Muscle of arm (tissue), 12 donors: ENCODE data around the gene FGFR3. TPM values are rescaled to one million over a fixed set of nuclear protein-coding genes. Genes with fewer than 3 reads are reported as not detected.
"Not testable (repeated sequence)": the region's sequence is repeated elsewhere in the genome, so short reads cannot be mapped to it uniquely, and the experiment has no call there.

ENCODE experiments used
- DNase-seq: peaks from one replicate; pipeline ENCODE4 v3.0.0-alpha.2; 2013
- polyA plus RNA-seq, 12 donors: library from polyadenylated mRNA; unstranded; fragments of 120-200 nt; gene quantifications; one replicate each; pipeline ENCODE4 v1.2.1, GENCODE V29; 2013; ENCODE audit not compliant: insufficient read length in 12 of 12

FGFR3 gene
- polyA plus RNA-seq, 12 donors = 0.92 to 62.4 (median 1.6) TPM; not detected in 1

DNA sequence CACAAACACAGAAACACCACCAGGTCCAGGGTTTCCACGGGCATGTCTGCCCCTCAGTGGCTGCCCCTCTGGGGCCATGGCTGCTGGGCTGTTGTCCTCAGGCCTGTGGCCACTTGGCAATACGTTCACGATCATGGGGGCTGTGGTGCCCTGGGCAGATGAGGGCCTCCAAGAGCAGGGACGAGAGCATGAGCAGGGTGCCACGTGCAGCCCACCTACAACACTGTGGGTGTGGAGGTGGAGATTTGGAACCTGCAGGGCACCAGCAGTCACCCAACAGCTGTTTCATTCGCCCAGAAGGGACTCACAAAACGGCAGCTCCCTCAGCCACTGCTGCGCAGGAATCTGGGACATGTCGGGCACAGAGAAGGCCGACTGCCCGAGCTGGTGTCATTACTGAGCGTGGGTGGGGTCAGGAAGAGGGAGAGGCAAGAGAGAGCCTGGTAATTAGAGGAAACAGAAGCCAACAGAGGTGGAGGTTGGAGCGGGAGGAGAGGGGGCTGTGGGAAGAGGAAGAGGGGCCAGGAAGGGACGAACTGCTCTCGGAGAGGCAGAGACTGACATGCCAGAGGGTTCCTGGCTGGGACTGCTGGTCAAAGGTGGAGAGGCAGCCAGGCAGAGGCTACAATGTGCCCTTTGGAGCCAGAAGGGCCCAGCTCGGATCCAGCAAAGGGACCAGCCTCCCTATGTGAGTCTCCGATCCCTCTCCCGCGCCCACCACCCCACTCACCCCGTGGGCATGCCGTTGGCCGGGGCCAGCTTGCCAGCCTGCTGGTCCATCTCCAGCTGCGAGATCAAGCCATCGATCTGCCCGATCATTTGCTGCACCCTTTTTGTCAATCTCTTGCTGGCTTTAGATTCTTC lies 23.1 kb downstream of the FGFR3 start:
- no peak for DNase-seq

GRCh38 chr4:1819284-1819683 lies 26.2 kb downstream of the FGFR3 start:
- DNase-seq = peak; percentile 20

GRCh38 chr4:1819816-1820215 lies 26.7 kb downstream of the FGFR3 start:
- no peak for DNase-seq

GRCh38 chr4:1821679-1822567 lies 28.8 kb downstream of the FGFR3 start:
- no peak for DNase-seq

GRCh38 chr4:1822568-1823544 lies 29.8 kb downstream of the FGFR3 start:
- no peak for DNase-seq

GRCh38 chr4:1823545-1823932 lies 30.4 kb downstream of the FGFR3 start:
- no peak for DNase-seq

DNA sequence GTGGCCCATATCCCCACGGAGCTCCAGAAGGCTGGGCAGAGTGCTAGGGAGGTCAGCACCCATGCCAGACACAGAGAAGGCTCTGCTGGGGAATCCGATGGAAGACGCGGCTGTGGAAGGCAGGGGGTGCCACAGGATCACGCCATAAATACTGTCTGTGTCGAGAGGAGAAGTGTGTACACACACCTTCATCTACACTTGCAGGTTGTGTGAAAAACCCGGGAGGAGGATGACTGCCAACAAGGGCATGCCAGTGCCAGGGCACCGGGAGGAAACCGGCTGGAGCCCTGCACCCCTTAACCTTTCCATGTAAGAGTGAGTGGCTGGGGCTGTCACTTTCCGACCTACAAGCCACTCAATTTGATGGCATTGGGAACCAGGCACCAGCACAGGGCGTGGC lies 31.7 kb downstream of the FGFR3 start:
- DNase-seq = no peak

- no peak for DNase-seq
Measured at GRCh38 chr4:1825326-1825725, 32.2 kb downstream of the FGFR3 start.

DNA sequence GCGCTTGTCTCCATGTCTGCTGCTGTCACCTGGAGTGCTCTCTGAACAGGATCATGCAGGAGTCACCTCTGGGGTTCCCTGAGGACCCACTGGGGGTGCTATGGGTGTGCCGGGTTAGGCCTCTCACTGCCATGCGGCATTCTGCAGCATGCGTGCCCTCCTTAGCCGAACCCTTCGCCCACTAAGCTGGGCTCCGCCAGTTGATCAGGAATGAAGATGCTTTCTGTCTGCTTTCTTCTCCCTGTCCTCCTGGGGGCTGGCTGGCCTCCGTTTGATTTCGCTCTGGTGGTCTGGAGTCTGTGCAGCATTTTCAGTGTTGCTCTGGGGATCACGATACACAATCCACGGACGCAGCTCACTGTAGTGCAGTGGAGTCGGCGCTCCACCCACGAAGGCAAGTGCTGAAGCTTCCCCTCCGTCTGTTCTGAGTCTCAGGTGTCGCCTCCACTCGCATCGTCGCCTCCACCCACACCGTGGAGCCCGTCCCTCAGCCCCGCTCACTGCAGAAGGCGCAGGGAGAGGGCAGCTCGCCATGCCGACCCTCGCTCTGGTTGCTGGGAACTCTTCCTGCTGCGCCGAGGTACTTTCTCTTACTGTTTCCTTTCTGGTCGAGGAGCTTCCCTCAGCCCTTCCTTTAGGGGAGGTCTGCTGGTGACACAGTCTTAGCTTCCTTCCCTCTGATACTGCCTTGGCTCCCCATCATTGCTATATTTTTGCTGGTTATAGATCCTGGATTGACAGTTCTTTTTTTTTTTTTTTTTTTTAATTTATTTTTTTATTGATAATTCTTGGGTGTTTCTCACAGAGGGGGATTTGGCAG lies 33.6 kb downstream of the FGFR3 start:
- no peak for DNase-seq

GRCh38 chr4:1830234-1830633 lies 37.1 kb downstream of the FGFR3 start:
- no peak for DNase-seq

- no peak for DNase-seq
Measured at GRCh38 chr4:1830642-1831228, 37.6 kb downstream of the FGFR3 start.

DNA sequence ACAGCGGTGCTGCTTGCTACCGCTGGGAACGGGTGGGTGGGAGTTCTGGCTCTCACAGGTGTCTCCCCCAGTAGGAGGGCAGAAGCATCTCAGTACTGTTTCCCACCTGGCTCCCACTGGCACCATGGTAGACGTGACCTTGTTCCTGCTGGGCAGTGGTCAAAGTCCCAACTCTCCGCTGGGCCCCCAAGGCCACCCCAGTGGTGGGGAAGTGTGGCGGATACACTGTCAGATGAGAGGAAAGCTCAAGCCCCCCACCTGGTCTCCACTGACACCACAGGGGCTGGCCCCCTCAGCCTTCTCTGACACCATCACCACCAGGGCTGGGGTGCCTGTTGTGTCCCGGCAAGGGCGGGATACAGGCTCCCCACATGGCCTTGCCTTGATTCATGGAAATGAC lies 38.2 kb downstream of the FGFR3 start:
- DNase-seq = no peak

GRCh38 chr4:1832690-1833089 lies 39.6 kb downstream of the FGFR3 start:
- no peak for DNase-seq

DNA sequence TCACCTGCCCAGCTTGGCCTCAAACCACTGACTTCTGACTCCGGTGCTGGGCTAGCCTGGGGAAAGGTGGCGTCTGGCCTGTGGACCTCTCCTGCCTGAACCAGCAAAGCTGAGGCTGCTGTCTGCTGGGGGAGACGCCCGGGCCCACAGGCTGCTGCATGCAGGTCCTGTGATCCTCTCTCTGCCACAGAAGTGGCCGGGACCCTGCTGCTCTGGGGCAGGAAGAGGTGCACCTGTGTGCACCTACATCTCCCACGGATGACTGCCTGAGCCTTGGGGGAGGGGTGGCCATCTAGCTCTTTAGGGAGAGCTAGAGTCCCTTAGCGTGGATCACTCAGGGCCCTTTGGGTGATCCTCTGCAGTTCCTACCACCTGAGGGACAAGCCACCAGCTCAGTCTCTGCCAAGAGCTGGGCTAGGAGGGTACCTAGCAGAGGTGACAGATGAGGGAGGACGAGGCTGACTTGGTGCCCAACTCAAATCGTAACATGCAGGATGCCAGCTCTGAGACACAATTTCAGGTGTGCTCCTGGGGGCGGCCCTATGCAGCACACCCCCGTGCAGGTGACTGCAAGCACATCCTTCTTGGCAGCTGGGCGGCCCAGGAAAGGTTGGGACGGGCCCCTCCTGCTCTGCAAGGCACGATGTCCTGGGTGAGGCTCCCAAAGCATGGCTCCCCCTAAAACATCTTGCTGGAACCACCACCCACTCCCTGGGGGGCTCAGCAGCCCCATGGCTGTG lies 40.4 kb downstream of the FGFR3 start:
- DNase-seq = no peak

DNA sequence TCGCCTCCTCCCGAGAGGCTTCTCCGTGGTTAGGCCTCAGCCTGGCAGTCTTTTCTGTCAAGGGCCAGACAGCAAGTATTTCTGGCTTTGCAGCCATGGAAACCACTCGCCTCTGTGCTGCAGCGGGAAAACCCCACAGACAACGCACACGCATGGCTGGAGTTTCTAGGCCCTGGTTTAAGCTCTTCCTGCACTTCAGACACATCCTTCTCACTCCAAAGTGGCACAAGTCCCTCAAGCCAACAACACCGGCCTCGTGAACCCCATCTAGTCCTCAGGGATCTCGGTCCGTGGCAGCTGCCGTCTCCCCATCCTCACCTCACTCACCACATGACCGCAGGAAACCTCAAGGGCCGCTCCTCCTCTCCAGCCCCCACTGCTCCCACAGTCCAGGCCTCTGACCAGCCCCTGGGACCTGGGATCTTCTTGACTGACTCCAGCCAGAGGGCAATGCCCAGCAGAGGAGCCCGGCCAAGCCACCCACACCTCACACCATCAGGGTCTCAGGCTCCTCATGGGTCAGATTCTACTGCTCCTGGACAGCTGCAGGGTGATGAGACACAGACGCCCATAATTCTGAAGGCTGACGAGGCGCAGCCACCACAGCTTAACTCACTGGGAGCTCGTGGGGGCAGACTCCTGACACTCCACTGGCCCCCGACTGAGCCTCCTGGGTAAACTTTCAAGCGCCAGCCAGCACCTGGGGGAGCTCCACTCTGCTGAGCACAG lies 41.1 kb downstream of the FGFR3 start:
- DNase-seq = no peak

DNA sequence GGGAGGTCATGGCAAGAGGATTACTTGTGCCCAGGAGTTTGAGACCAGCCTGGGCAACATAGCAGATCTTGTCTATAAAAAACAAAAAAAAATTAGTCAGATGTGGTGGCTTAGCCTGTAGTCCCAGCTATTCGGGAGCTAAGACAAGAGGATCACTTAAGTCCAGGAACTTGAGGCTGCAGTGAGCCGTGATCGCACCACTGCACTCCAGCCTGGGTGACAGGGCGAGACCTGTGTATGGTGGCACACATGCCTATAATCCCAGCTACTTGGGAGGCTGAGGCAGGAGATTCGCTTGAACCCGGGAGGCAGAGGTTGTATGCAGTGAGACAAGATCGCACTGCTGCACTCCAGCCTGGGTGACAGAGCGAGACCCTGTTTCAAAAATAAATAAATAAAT lies 42.7 kb downstream of the FGFR3 start:
- not testable (repeated sequence) for DNase-seq

- no peak for DNase-seq
Measured at GRCh38 chr4:1836650-1837049, 43.6 kb downstream of the FGFR3 start.

- DNase-seq = no peak
Measured at GRCh38 chr4:1837069-1837468, 44.0 kb downstream of the FGFR3 start.

DNA sequence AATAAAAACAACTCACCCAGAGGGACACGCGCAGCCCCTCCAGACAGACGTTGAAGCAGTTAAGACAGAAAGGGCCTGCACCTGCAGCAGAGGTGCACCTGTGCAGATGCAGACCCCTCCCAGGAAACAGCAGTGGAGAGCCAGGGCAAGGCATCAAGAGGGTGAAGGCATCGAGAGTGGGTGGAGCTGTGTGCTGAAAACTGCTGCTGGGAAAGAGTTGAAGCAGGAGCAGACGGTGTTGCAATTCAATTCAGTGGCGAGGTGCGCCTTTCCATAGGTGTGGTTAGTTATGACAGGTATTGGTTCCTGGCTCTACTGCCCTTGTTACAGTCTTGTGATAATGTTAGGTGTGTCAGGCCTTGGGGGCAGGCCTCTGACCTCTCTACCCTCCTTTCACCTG lies 46.2 kb downstream of the FGFR3 start:
- no peak for DNase-seq
